ENCODE results near the gene C16orf86.

- TF ChIP-seq POLR2A (IDR thresholded peaks at IDR 0.05; ENCODE audit: low read length) (no peak), GATA1 (IDR thresholded peaks at IDR 0.05; ENCODE audit: low read depth, low read length) (no peak)
Observed at GRCh38 chr16:67679935-67680897, 13.6 kb downstream of the C16orf86 start.

All from erythroblast (primary cell).